Astrocyte (in vitro differentiated cells and primary cell): ENCODE results near the gene CHCHD5. TPM values are rescaled to one million over a fixed set of nuclear protein-coding genes. Genes with fewer than 3 reads are reported as not detected.

ENCODE experiments used
- DNase-seq: peaks from one replicate; pipeline ENCODE4 v3.0.0-alpha.2; 2010; ENCODE audit warnings: low read depth
- FAIRE-seq: peaks from 2 replicates; lab custom pipeline; 2011; peaks lifted over from hg19 to GRCh38; lab: Jason Lieb, UNC
- H2AFZ ChIP-seq: 2 replicates; pipeline ENCODE4 v1.6.0; 2012; ENCODE audit warnings: low read depth, low read length, inconsistent platforms
- H3K27ac ChIP-seq: 2 replicates; pipeline ENCODE4 v1.5.1; 2011; ENCODE audit warnings: low read depth, low read length, inconsistent platforms
- H3K27me3 ChIP-seq: 2 replicates; pipeline ENCODE4 v1.6.0; 2011; ENCODE audit warnings: low read length, inconsistent platforms; ENCODE audit not compliant: insufficient read depth
- H3K36me3 ChIP-seq: 2 replicates; pipeline ENCODE4 v1.5.1; 2011; ENCODE audit warnings: low read length, inconsistent platforms; ENCODE audit not compliant: insufficient read depth
- H3K4me1 ChIP-seq: 2 replicates; pipeline ENCODE4 v1.5.1; 2011; ENCODE audit warnings: low read length, inconsistent platforms; ENCODE audit not compliant: insufficient read depth
- H3K4me2 ChIP-seq: 2 replicates; pipeline ENCODE4 v1.6.0; 2012; ENCODE audit warnings: low read length, inconsistent platforms
- H3K4me3 ChIP-seq: 2 replicates; pipeline ENCODE4 v1.5.1; 2011; ENCODE audit warnings: low read depth, mild to moderate bottlenecking, low read length, inconsistent platforms; ENCODE audit not compliant: insufficient read depth
- H3K79me2 ChIP-seq: 2 replicates; pipeline ENCODE4 v1.6.0; 2012; ENCODE audit warnings: mild to moderate bottlenecking, low read length, inconsistent platforms; ENCODE audit not compliant: insufficient read depth
- H3K9ac ChIP-seq: 2 replicates; pipeline ENCODE4 v1.6.0; 2012; ENCODE audit warnings: mild to moderate bottlenecking, low read length, inconsistent platforms
- H3K9me3 ChIP-seq: 2 replicates; pipeline ENCODE4 v1.5.1; 2012; ENCODE audit warnings: low read depth, mild to moderate bottlenecking, low read length, inconsistent platforms; ENCODE audit not compliant: insufficient read depth
- H4K20me1 ChIP-seq: 2 replicates; pipeline ENCODE4 v1.6.0; 2012; ENCODE audit warnings: low read length, inconsistent platforms; ENCODE audit not compliant: insufficient read depth
- H3K27ac Mint-ChIP-seq: one replicate; pipeline ENCODE4 v1.8.0; 2021; ENCODE audit warnings: mild to moderate bottlenecking, mixed read lengths; ENCODE audit not compliant: unreplicated experiment
- H3K27me3 Mint-ChIP-seq: one replicate; pipeline ENCODE4 v1.8.0; 2021; ENCODE audit warnings: low read depth, mixed read lengths; ENCODE audit not compliant: unreplicated experiment
- H3K36me3 Mint-ChIP-seq: one replicate; pipeline ENCODE4 v1.8.0; 2021; ENCODE audit warnings: low read depth, mixed read lengths; ENCODE audit not compliant: unreplicated experiment
- H3K4me1 Mint-ChIP-seq: one replicate; pipeline ENCODE4 v1.8.0; 2021; ENCODE audit warnings: low read depth, mixed read lengths; ENCODE audit not compliant: unreplicated experiment
- H3K4me3 Mint-ChIP-seq: one replicate; pipeline ENCODE4 v1.8.0; 2021; ENCODE audit warnings: mild to moderate bottlenecking, moderate library complexity, mixed read lengths; ENCODE audit not compliant: unreplicated experiment
- H3K9me3 Mint-ChIP-seq: one replicate; pipeline ENCODE4 v1.8.0; 2021; ENCODE audit warnings: mild to moderate bottlenecking, mixed read lengths; ENCODE audit not compliant: unreplicated experiment
- CTCF ChIP-seq: IDR thresholded peaks from 2 replicates; pipeline ENCODE4 v1.5.1; 2011; ENCODE audit warnings: low read depth, mild to moderate bottlenecking, inconsistent platforms, low read length, moderate library complexity; ENCODE audit not compliant: insufficient read depth
- EZH2 ChIP-seq: IDR thresholded peaks from 2 replicates; pipeline ENCODE4 v1.6.1; 2012; ENCODE audit warnings: mild to moderate bottlenecking, low read length, inconsistent platforms; ENCODE audit not compliant: insufficient read depth
- total RNA-seq: library from RNA; stranded (reverse); gene quantifications from 2 replicates; pipeline ENCODE4 v1.2.1, GENCODE V29; 2021

Gene CHCHD5
- total RNA-seq, 1 donor from 2014 or later, result 17.9 TPM

GRCh38 chr2:112542123-112542983, 42.1 kb upstream of the CHCHD5 start, which contains the start of gene POLR1B:
Gene POLR1B, plus strand, starts transcription at chr2:112542465. Its CDS starts 30 bp downstream, at chr2:112542495.
- Mint-ChIP-seq H3K36me3 (no peaks in the 10 kb centered on the region), H3K4me1 (peaks cover 1% of the 10 kb centered on the region), H3K27ac (peak within 1 kb of the TSS; percentile 77), H3K27me3 (no peaks in the 10 kb centered on the region), H3K9me3 (no peaks in the 10 kb centered on the region), H3K4me3 (no peak within 1 kb of the TSS)
- Histone ChIP-seq H3K27ac (peak within 1 kb of the TSS; percentile 86), H3K36me3 (peaks cover 5% of the 10 kb centered on the region), H4K20me1 (peaks cover 13% of the 10 kb centered on the region), H3K4me3 (peak within 1 kb of the TSS; percentile 96), H2AFZ (peak within 1 kb of the TSS; percentile 92), H3K9ac (peak within 1 kb of the TSS; percentile 87), H3K4me2 (peak within 1 kb of the TSS; percentile 89), H3K9me3 (no peaks in the 10 kb centered on the region), H3K27me3 (no peaks in the 10 kb centered on the region), H3K79me2 (peaks cover 40% of the 10 kb centered on the region), H3K4me1 (peaks cover 4% of the 10 kb centered on the region)
- DNase-seq, result peak; percentile 63
- TF ChIP-seq CTCF (no peak), EZH2 (no peak)
- FAIRE-seq, result no peak

DNA sequence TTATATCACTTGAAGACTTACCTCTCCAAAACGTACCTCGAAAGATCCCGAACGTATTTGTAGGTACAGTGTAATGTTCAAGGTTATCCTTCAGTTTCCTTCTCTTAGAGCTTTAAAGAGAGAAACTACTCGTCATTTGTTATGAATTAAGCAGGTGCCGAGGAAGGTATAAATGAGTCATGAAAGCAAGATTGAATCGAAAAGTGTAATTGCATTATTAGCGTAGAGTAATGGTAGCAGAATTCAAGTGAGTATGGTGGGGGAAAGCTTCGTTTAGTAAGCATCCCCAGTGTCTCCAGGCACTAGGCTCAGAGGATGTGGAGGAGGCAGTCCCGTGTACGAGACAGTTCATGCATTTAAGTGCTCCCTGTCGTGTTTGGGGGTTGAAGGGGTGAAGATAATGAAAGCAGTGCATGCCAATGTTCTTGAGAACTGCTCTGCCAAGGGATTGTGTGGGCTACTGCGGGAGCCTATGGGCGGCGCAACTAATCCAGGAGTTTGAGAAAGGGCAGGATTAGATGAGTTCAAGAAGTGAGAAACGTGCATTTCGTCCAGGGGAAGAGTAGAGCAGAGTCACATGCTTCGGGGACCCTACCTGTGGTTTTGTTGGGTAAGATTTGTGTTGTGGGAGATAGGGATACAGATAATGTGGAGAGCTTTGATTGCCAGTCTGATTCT, 41.3 kb upstream of the CHCHD5 start:
- H3K9me3 Mint-ChIP-seq, result no peaks in the 10 kb centered on the region
- Histone ChIP-seq H3K4me1 (peaks cover 4% of the 10 kb centered on the region), H2AFZ (peak overlapping the region; percentile 92), H3K4me3 (peak overlapping the region; percentile 96), H3K4me2 (peak overlapping the region; percentile 89), H4K20me1 (peaks cover 13% of the 10 kb centered on the region), H3K36me3 (peaks cover 9% of the 10 kb centered on the region), H3K9ac (peak overlapping the region; percentile 87), H3K9me3 (no peaks in the 10 kb centered on the region), H3K79me2 (peaks cover 40% of the 10 kb centered on the region), H3K27ac (peak overlapping the region; percentile 86), H3K27me3 (no peaks in the 10 kb centered on the region)
- H3K4me1 Mint-ChIP-seq, result peaks cover 1% of the 10 kb centered on the region
- no peak for FAIRE-seq
- H3K27ac Mint-ChIP-seq, result no peak overlapping the region
- TF ChIP-seq EZH2, result no peak
- no peak for TF ChIP-seq CTCF
- H3K27me3 Mint-ChIP-seq, result no peaks in the 10 kb centered on the region
- no peaks in the 10 kb centered on the region for H3K36me3 Mint-ChIP-seq
- DNase-seq, result peak; percentile 4
- no peak overlapping the region for H3K4me3 Mint-ChIP-seq
